Uterus (tissue), 2 donors: ENCODE data around the gene R3HDM2.

Experiments
- CTCF ChIP-seq, 4 experiments: fragments of 200-600 bp in 2 of 4; fragments of 450-650 bp in 2 of 4; sonication (generic) in 2 of 4; IDR thresholded peaks; one replicate each; pipeline ENCODE4 v1.5.1; 2016 to 2019; ENCODE audit warnings: antibody characterized with exemption in 4 of 4, mild to moderate bottlenecking in 2 of 4, moderate library complexity in 1 of 4
- POLR2A ChIP-seq, 2 donors: fragments of 450-650 bp; IDR thresholded peaks; one replicate each; pipeline ENCODE4 v1.6.1; 2016; ENCODE audit warnings: antibody characterized with exemption in 2 of 2, mild to moderate bottlenecking in 1 of 2, moderate library complexity in 1 of 2

GRCh38 chr12:57385586-57385985 is 45.3 kb downstream of the R3HDM2 start:
- TF ChIP-seq CTCF (IDR thresholded peaks at IDR 0.05), result no peak
- TF ChIP-seq POLR2A (IDR thresholded peaks at IDR 0.05), result no peak
